ENCODE results near the gene MPIG6B.

MPIG6B gene

GRCh38 chr6:31701666-31702404 is 21.3 kb upstream of the MPIG6B start:
- TF ChIP-seq RARB (CRISPR knock-in tag; IDR thresholded peaks at IDR 0.05): no peak
- no peak for TF ChIP-seq ESRRG (CRISPR knock-in tag; IDR thresholded peaks at IDR 0.05)
- TF ChIP-seq ZNF8 (CRISPR knock-in tag; IDR thresholded peaks at IDR 0.05): no peak
- no peak for TF ChIP-seq PPARA (CRISPR knock-in tag; IDR thresholded peaks at IDR 0.05; ENCODE audit: borderline replicate concordance)
- peak; percentile 3; the same call in 1 of the 3 replicates for ATAC-seq

- peak; percentile 45 for ATAC-seq
- TF ChIP-seq TSHZ2 (CRISPR knock-in tag; IDR thresholded peaks at IDR 0.05) (no peak), RARB (CRISPR knock-in tag; IDR thresholded peaks at IDR 0.05) (no peak), BACH2 (CRISPR knock-in tag; IDR thresholded peaks at IDR 0.05; ENCODE audit: borderline replicate concordance) (no peak), CSDC2 (CRISPR knock-in tag; IDR thresholded peaks at IDR 0.05) (no peak), ESRRG (CRISPR knock-in tag; IDR thresholded peaks at IDR 0.05) (no peak), SNAI2 (CRISPR knock-in tag; IDR thresholded peaks at IDR 0.05) (no peak), CREB5 (CRISPR knock-in tag; IDR thresholded peaks at IDR 0.05; ENCODE audit: low read depth) (no peak), ARNTL (CRISPR knock-in tag; IDR thresholded peaks at IDR 0.05; ENCODE audit: borderline replicate concordance, low read depth) (no peak), TOX (CRISPR knock-in tag; IDR thresholded peaks at IDR 0.05; ENCODE audit: borderline replicate concordance) (no peak), ZNF565 (CRISPR knock-in tag; conservative IDR thresholded peaks at IDR 0.05; ENCODE audit: low read depth) (no peak), GLIS3 (CRISPR knock-in tag; IDR thresholded peaks at IDR 0.05) (no peak), PATZ1 (CRISPR knock-in tag; IDR thresholded peaks at IDR 0.05; ENCODE audit: borderline replicate concordance) (no peak), ZNF8 (CRISPR knock-in tag; IDR thresholded peaks at IDR 0.05) (no peak), ISL1 (CRISPR knock-in tag; IDR thresholded peaks at IDR 0.05) (no peak), ZNF70 (CRISPR knock-in tag; IDR thresholded peaks at IDR 0.05) (no peak), ZFP3 (CRISPR knock-in tag; IDR thresholded peaks at IDR 0.05) (no peak)
These were observed 20.8 kb upstream of the MPIG6B start for GRCh38 chr6:31702405-31702818.

GRCh38 chr6:31702819-31703716 is 20.1 kb upstream of the MPIG6B start, which contains the start of gene ABHD16A:
TSS of gene ABHD16A (minus strand) at chr6:31703324. CDS start at chr6:31703281, 43 bp downstream.
- ATAC-seq: peak; percentile 95
- TF ChIP-seq BACH2 (CRISPR knock-in tag; IDR thresholded peaks at IDR 0.05; ENCODE audit: borderline replicate concordance): no peak
- TF ChIP-seq CSRNP3 (CRISPR knock-in tag; IDR thresholded peaks at IDR 0.05): 0 out of 2 replicates have a peak, but pooled peaks have one; percentile 2

GRCh38 chr6:31705931-31706330 is 17.2 kb upstream of the MPIG6B start:
- ATAC-seq: no peak
- TF ChIP-seq PATZ1 (CRISPR knock-in tag; IDR thresholded peaks at IDR 0.05; ENCODE audit: borderline replicate concordance) (no peak), ESRRG (CRISPR knock-in tag; IDR thresholded peaks at IDR 0.05) (no peak), CSDC2 (CRISPR knock-in tag; IDR thresholded peaks at IDR 0.05) (no peak), ZNF8 (CRISPR knock-in tag; IDR thresholded peaks at IDR 0.05) (no peak), ISL1 (CRISPR knock-in tag; IDR thresholded peaks at IDR 0.05) (no peak), ZFP30 (CRISPR knock-in tag; IDR thresholded peaks at IDR 0.05) (no peak), ARNTL (CRISPR knock-in tag; IDR thresholded peaks at IDR 0.05; ENCODE audit: borderline replicate concordance, low read depth) (no peak), CREB5 (CRISPR knock-in tag; IDR thresholded peaks at IDR 0.05; ENCODE audit: low read depth) (no peak), ZNF70 (CRISPR knock-in tag; IDR thresholded peaks at IDR 0.05) (no peak), PPARA (CRISPR knock-in tag; IDR thresholded peaks at IDR 0.05; ENCODE audit: borderline replicate concordance) (no peak), TCF4 (CRISPR knock-in tag; IDR thresholded peaks at IDR 0.05; ENCODE audit: borderline replicate concordance) (no peak), BACH2 (CRISPR knock-in tag; IDR thresholded peaks at IDR 0.05; ENCODE audit: borderline replicate concordance) (no peak), ZNF565 (CRISPR knock-in tag; conservative IDR thresholded peaks at IDR 0.05; ENCODE audit: low read depth) (no peak)
